Testis (tissue), 2 donors: ENCODE data around the gene RNF11.

Source experiments
- CTCF ChIP-seq, 3 experiments: fragments of 450-650 bp in 2 of 3; fragments of 200-600 bp in 1 of 3; sonication (generic) in 1 of 3; IDR thresholded peaks; one replicate each; pipeline ENCODE4 v1.5.1; 2016 to 2019; ENCODE audit warnings: antibody characterized with exemption in 3 of 3, mild to moderate bottlenecking in 2 of 3, moderate library complexity in 1 of 3
- POLR2A ChIP-seq: fragments of 450-650 bp; IDR thresholded peaks from one replicate; pipeline ENCODE4 v1.6.1; 2017; ENCODE audit warnings: antibody characterized with exemption, mild to moderate bottlenecking, moderate library complexity

GRCh38 chr1:51203121-51203873 is 32.8 kb upstream of the RNF11 start:
- TF ChIP-seq CTCF (IDR thresholded peaks at IDR 0.05): no peak
- TF ChIP-seq POLR2A: no peak
